DMS114 treated with DMSO at 0.1 percent for 48 hours (cell line): ENCODE measurements around the gene DIPK1B.

Experiments used
- DNase-seq: peaks from one replicate; lab custom pipeline; 2025; ENCODE audit not compliant: unreplicated experiment; lab: John Stamatoyannopoulos, UW

DIPK1B gene

DNA sequence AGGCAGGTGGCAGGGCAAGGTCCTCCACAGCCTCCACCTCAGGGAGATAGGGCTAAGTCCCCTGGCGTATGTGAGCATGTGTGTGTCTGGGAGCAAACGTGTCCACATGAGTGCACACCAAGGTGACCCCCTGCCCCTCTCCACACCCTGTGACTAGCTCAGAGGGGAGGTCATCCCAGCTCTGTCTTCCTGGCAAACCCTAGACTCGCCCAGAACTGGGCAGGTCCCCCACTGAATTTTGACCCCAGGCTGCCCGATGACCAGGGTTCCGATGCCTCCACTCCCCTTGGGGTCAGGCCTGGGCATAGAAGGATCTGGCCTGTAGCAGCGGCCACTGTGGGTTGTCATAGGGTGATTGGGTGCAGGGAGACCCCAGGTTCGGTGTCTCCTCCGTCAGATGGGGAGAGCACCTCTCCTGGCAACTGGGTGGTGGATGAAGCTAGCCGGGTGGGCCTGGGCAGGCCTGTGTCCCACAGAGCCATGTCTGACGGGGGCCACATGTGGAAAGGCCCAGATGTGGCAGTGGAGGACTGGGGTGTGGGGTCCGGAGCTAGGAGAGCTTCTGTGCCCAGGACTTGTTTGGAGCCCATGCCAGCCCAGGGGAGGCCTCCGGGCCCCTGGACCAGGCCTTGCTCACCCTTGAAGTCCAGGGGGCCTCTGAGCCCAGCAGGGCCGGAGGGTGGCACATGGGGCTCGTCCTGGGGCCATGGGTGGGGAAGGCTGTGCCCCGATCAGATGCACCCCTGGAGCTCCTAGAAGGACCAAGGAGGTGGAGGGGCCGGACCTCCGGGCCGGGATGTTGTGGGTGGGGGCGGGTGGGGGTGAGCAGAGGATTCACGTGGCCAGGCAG lies 6.2 kb downstream of the DIPK1B start:
- DNase-seq: no peak

GRCh38 chr9:136719195-136719880 lies 7.0 kb downstream of the DIPK1B start:
- no peak for DNase-seq

- no peak for DNase-seq
Measured at GRCh38 chr9:136720251-136720897, 8.0 kb downstream of the DIPK1B start.

DNA sequence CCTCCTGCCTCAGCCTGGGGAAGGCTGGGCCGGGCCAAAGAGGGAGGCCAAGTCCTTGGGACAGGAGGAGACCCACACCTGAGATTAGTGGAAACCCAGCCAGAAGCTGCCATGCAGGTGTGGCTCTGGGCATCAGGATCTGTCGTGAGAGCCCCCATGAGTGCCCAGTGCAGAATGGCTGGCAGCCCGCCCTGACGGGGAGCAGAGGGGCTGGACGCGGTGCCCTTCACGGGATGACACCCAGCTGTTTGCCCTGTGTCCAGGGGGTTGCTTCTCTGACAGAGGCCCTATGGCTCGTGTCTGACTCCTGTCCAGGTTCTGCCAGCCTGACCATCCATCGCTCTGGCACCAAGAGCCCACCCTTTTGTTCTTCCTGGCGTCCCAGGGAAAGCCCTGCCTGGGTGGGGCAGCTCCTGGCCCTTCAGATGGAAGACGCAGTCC lies 8.5 kb downstream of the DIPK1B start:
- no peak for DNase-seq

DNA sequence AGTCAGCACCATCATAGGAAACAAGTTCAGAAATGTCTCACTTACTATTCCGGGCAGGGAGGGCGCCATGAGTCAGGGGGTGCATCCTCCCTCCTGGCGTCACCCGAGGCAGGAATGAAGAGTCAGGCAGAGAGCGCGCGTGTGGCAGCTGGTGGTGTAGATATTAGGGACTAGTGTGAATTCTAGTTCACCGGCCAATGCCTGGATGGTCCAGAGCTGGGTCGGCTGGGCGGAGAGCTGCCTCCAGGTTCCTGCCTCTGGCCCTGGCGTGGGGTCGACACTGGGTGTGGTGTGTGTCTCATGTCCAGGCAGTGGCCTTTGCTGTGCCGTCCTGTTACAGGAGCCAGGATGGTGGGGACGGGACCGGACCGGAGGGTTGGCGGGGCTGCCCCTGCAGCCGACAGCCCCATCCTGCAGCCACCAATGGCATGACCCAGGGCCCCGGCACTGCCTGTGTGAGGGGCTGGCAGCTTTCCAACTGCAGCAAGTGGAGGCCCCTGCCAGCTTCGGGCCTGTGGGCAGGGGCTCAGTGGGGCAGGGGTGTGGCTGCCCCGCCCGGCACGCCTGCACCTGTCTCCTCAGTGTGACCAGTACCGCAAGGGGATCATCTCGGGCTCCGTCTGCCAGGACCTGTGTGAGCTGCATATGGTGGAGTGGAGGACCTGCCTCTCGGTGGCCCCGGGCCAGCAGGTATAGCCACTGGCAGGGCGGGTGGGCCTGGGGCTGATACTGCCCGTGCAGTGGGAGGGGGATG lies 9.1 kb downstream of the DIPK1B start:
- no peak for DNase-seq

GRCh38 chr9:136722093-136722968 lies 10.0 kb downstream of the DIPK1B start:
- no peak for DNase-seq

GRCh38 chr9:136722969-136723356 lies 10.6 kb downstream of the DIPK1B start:
- DNase-seq: no peak

DNA sequence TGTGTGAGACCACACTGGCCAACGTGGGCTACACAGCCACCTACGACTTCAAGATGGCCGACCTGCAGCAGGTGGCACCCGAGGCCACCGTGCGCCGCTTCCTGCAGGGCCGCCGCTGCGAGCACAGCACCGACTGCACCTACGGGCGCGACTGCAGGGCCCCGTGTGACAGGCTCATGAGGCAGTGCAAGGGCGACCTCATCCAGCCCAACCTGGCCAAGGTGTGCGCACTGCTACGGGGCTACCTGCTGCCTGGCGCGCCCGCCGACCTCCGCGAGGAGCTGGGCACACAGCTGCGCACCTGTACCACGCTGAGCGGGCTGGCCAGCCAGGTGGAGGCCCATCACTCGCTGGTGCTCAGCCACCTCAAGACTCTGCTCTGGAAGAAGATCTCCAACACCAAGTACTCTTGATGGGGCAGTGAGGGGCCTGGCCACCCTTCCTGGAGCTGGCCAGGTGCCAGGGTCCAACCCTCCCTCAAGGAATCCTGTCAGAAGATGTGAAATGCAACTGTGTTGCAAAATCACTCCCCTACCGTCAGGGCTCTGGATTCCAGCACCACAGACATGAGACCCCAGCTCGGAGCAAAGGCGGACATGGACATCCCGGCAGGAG lies 11.1 kb downstream of the DIPK1B start:
- DNase-seq: peak; percentile 6

GRCh38 chr9:136723989-136724388 lies 11.6 kb downstream of the DIPK1B start:
- no peak for DNase-seq

DNA sequence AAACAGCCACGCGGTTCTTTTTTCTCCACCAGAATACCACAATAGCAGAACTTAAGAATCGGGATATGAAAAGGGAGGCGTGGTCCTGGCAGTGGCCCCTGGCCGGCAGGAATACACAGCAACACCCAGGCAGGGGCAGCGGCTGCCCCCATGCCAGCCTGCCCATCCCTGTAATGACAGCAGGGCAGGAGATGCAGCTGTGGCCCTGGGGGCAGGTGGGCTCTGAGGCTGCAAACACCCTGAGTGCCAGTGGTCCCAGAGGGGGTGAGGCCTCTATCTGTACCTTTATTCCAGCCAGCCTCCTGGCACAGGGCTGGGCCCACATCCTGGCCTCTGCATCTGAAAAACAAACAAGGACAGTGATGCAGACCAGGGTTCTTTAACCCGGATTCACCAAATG lies 12.4 kb downstream of the DIPK1B start:
- DNase-seq: no peak

GRCh38 chr9:136725612-136726011 lies 13.2 kb downstream of the DIPK1B start:
- no peak for DNase-seq

- DNase-seq: no peak
Measured at GRCh38 chr9:136726118-136726517, 13.7 kb downstream of the DIPK1B start.

- no peak for DNase-seq
Measured at GRCh38 chr9:136726631-136727191, 14.3 kb downstream of the DIPK1B start.

DNA sequence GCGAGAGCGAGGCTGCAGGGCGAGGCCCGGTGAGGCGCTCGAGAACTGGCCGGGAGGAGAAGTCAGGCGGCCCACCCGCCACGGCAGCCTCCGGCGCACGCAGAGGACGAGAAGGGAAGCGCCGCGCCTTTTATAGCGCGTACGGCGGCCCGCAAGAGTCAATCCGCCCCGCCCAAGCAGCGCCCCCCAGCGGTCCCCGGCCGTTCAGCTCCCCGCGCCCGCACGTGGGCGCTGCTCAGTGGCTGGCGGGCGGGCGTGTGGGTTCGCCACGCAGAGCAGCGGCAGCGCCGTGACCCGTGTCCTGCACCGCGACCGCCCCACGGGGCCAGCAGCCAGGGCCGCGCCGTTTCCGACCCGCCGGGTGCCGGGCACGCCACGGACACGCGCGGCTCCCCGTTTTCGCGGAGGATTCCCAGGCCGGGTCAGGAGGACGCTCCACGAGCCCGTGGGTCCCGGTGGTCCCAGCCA lies 15.7 kb downstream of the DIPK1B start:
- peak; percentile 52 for DNase-seq

- DNase-seq: no peak
Measured at GRCh38 chr9:136728548-136729123, 16.3 kb downstream of the DIPK1B start.

GRCh38 chr9:136729144-136729543 lies 16.8 kb downstream of the DIPK1B start:
- DNase-seq: no peak

GRCh38 chr9:136729926-136730325 lies 17.6 kb downstream of the DIPK1B start:
- no peak for DNase-seq

DNA sequence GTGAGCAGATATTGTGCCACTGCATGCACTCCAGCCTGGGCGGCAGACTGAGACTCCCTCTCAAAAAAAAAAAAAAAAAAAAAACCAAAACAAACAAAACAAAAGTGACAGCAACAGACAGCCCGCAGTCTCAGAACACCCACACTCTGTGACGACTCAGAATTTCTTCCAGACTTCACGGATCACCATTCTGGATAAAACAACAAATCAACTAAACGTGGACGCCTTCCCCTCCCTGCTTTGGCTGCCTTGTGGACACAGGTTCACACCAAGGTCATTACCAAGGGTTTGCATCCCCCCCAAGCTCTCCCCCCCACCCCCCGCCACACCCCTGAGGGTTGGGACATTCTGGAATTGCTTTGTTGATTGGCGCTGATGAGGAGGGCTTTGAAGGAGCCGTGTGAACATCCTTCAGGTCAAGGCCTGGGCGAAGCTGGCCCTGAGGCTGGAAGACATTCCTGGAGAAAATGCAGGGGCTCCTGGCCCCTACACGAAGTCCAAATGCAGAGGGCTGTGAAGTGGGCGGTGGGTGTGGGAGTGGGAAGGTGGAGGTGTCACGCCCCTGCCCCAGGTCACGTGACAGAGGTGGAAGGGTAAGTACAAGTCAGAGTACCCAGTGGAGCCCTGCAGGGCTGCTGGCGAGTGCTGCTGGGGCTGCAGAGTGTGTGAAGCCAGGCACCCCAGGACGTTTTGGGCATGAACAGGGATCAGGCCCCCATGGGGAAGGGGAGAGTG lies 20.2 kb downstream of the DIPK1B start:
- no peak for DNase-seq
